ENCODE results near the gene NUP210L.

- TF ChIP-seq POLR2A (IDR thresholded peaks at IDR 0.05) (no peak), CTCF (IDR thresholded peaks at IDR 0.05 in 4 of 5, conservative IDR thresholded peaks at IDR 0.05 in 1 of 5) (no peak)
Observed at GRCh38 chr1:154174654-154175053, 19.8 kb upstream of the NUP210L start.
